ENCODE measurements around the gene CEMIP. TPM values are rescaled to one million over a fixed set of nuclear protein-coding genes. Genes with fewer than 3 reads are reported as not detected.

Gene CEMIP
- total and polyA plus RNA-seq, 2 of the 13 experiments (the other 11 are each of a cell fraction or from before 2014, with no cell fraction given), result 4.3 to 28.5 TPM

DNA sequence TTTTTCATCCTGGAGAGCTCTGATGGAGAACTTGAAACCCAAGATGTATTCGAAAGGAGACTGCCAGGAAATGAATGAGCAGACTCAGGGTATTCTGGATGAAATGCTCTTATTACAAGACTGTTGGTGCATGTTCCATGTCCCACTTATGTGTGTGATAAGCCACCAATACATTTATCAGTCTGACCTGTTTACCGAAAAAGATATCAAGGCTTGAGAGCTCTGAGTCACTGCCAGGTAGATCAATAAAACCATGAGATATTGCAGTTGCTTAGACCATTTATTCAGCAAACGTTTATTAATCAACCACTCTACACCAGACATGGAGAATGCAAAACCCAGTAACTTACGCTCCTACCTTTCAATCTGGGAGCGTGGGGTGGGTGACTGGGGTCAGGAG is 17.2 kb downstream of the CEMIP start (continued):
- TF ChIP-seq, protein P1, sequence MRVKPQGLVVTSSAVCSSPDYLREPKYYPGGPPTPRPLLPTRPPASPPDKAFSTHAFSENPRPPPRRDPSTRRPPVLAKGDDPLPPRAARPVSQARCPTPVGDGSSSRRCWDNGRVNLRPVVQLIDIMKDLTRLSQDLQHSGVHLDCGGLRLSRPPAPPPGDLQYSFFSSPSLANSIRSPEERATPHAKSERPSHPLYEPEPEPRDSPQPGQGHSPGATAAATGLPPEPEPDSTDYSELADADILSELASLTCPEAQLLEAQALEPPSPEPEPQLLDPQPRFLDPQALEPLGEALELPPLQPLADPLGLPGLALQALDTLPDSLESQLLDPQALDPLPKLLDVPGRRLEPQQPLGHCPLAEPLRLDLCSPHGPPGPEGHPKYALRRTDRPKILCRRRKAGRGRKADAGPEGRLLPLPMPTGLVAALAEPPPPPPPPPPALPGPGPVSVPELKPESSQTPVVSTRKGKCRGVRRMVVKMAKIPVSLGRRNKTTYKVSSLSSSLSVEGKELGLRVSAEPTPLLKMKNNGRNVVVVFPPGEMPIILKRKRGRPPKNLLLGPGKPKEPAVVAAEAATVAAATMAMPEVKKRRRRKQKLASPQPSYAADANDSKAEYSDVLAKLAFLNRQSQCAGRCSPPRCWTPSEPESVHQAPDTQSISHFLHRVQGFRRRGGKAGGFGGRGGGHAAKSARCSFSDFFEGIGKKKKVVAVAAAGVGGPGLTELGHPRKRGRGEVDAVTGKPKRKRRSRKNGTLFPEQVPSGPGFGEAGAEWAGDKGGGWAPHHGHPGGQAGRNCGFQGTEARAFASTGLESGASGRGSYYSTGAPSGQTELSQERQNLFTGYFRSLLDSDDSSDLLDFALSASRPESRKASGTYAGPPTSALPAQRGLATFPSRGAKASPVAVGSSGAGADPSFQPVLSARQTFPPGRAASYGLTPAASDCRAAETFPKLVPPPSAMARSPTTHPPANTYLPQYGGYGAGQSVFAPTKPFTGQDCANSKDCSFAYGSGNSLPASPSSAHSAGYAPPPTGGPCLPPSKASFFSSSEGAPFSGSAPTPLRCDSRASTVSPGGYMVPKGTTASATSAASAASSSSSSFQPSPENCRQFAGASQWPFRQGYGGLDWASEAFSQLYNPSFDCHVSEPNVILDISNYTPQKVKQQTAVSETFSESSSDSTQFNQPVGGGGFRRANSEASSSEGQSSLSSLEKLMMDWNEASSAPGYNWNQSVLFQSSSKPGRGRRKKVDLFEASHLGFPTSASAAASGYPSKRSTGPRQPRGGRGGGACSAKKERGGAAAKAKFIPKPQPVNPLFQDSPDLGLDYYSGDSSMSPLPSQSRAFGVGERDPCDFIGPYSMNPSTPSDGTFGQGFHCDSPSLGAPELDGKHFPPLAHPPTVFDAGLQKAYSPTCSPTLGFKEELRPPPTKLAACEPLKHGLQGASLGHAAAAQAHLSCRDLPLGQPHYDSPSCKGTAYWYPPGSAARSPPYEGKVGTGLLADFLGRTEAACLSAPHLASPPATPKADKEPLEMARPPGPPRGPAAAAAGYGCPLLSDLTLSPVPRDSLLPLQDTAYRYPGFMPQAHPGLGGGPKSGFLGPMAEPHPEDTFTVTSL (CRISPR knock-in tag; IDR thresholded peaks at IDR 0.05; ENCODE audit: borderline replicate concordance), result no peak
- TF ChIP-seq AKAP8 (CRISPR knock-in tag; IDR thresholded peaks at IDR 0.05), result no peak
- TF ChIP-seq ZKSCAN1 (IDR thresholded peaks at IDR 0.05; ENCODE audit: low read length), result no peak

DNA sequence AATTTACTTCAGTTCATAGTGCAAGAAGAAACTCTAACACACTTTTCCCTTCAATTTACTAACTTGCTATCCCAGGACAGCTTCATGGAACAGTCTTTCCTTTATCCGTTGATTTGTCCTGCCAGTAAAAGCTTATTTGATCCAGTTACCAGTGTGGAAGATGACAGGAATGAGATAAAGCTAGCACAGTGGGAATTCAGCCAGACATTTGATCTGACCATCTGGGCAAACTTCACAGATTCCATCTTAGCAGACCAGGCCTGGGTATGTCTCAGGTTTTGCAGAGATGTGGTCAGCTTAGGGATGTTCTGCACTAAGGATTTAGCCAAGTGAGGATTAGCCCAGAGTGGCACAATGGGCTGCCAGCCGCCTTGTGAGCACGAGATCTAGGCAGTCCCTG is 19.7 kb downstream of the CEMIP start:
- BruUV-seq (replicated peaks), result no TSS peak
- H3K79me2 ChIP-seq (ENCODE audit: insufficient read depth, low read length), result no peaks in the 10 kb centered on the region
- POLR2A ChIA-PET, result no interaction called here
- no peak overlapping the region for H3K27ac ChIP-seq (ENCODE audit: extremely low read length, insufficient read depth, low read length)
- peaks cover 6% of the 10 kb centered on the region for H3K4me1 ChIP-seq (ENCODE audit: insufficient read depth, low read length)
- no peak overlapping the region for H3K9ac ChIP-seq (ENCODE audit: insufficient read depth, low read depth, low read length)
- H4K20me1 ChIP-seq (ENCODE audit: insufficient read depth, low read length), result no peaks in the 10 kb centered on the region
- in situ Hi-C loops (cut with HindIII; ENCODE audit: extremely low pct_ligation_motif_present, low pct_unique_long_range_greater_than_20kb), result no loop called here
- DNase-seq (ENCODE audit: low spot score) (no peak), ATAC-seq (no peak), FAIRE-seq (no peak)
- H3K36me3 ChIP-seq (replicated peaks in 1 of 2; ENCODE audit: control insufficient read depth in 1 of 2, insufficient read depth in 2 of 2, low read length in 2 of 2), result peaks cover 14 to 60% of the 10 kb centered on the region in 2 experiments
- no peaks in the 10 kb centered on the region for H3K27me3 ChIP-seq (ENCODE audit: control insufficient read depth in 1 of 2, insufficient read depth in 2 of 2, low read length in 2 of 2)
- intact Hi-C loops (cut with micrococcal nuclease; ENCODE audit: unreplicated experiment), result no loop called here
- no peak overlapping the region for H3K4me3 ChIP-seq (replicated peaks in 1 of 3; ENCODE audit: insufficient read depth in 1 of 3, low read depth in 2 of 3, low read length in 3 of 3)
- H3K4me2 ChIP-seq (ENCODE audit: low read depth, low read length), result no peak overlapping the region
- CTCF ChIA-PET (ENCODE audit: low intra/inter-chr PET ratio, low total read pairs), result no interaction called here
- no peak overlapping the region for H2AFZ ChIP-seq (ENCODE audit: low read length)
- 92% methylated on average over 3 of the region's 3 CpGs for WGBS (ENCODE audit: low lambda C conversion rate)
- H3K9me3 ChIP-seq (ENCODE audit: low read length), result no peaks in the 10 kb centered on the region
- no peak for TF ChIP-seq ZNF251 (CRISPR knock-in tag; IDR thresholded peaks at IDR 0.05)
- TF ChIP-seq, protein P2, sequence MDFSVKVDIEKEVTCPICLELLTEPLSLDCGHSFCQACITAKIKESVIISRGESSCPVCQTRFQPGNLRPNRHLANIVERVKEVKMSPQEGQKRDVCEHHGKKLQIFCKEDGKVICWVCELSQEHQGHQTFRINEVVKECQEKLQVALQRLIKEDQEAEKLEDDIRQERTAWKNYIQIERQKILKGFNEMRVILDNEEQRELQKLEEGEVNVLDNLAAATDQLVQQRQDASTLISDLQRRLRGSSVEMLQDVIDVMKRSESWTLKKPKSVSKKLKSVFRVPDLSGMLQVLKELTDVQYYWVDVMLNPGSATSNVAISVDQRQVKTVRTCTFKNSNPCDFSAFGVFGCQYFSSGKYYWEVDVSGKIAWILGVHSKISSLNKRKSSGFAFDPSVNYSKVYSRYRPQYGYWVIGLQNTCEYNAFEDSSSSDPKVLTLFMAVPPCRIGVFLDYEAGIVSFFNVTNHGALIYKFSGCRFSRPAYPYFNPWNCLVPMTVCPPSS (IDR thresholded peaks at IDR 0.05), result no peak
- TF ChIP-seq, protein P3, sequence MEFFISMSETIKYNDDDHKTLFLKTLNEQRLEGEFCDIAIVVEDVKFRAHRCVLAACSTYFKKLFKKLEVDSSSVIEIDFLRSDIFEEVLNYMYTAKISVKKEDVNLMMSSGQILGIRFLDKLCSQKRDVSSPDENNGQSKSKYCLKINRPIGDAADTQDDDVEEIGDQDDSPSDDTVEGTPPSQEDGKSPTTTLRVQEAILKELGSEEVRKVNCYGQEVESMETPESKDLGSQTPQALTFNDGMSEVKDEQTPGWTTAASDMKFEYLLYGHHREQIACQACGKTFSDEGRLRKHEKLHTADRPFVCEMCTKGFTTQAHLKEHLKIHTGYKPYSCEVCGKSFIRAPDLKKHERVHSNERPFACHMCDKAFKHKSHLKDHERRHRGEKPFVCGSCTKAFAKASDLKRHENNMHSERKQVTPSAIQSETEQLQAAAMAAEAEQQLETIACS (CRISPR knock-in tag; IDR thresholded peaks at IDR 0.05), result no peak
- no peak for TF ChIP-seq RCOR2 (CRISPR knock-in tag; IDR thresholded peaks at IDR 0.05)
- TF ChIP-seq SIX1 (CRISPR knock-in tag; IDR thresholded peaks at IDR 0.05; ENCODE audit: borderline replicate concordance), result no peak
- TF ChIP-seq, protein P4, sequence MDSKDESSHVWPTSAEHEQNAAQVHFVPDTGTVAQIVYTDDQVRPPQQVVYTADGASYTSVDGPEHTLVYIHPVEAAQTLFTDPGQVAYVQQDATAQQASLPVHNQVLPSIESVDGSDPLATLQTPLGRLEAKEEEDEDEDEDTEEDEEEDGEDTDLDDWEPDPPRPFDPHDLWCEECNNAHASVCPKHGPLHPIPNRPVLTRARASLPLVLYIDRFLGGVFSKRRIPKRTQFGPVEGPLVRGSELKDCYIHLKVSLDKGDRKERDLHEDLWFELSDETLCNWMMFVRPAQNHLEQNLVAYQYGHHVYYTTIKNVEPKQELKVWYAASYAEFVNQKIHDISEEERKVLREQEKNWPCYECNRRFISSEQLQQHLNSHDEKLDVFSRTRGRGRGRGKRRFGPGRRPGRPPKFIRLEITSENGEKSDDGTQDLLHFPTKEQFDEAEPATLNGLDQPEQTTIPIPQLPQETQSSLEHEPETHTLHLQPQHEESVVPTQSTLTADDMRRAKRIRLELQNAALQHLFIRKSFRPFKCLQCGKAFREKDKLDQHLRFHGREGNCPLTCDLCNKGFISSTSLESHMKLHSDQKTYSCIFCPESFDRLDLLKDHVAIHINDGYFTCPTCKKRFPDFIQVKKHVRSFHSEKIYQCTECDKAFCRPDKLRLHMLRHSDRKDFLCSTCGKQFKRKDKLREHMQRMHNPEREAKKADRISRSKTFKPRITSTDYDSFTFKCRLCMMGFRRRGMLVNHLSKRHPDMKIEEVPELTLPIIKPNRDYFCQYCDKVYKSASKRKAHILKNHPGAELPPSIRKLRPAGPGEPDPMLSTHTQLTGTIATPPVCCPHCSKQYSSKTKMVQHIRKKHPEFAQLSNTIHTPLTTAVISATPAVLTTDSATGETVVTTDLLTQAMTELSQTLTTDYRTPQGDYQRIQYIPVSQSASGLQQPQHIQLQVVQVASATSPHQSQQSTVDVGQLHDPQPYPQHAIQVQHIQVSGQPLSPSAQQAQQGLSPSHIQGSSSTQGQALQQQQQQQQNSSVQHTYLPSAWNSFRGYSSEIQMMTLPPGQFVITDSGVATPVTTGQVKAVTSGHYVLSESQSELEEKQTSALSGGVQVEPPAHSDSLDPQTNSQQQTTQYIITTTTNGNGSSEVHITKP (CRISPR knock-in tag; IDR thresholded peaks at IDR 0.05; ENCODE audit: low read depth), result no peak
- no peak for TF ChIP-seq KAT8 (CRISPR knock-in tag; IDR thresholded peaks at IDR 0.05)
- TF ChIP-seq, protein P5, sequence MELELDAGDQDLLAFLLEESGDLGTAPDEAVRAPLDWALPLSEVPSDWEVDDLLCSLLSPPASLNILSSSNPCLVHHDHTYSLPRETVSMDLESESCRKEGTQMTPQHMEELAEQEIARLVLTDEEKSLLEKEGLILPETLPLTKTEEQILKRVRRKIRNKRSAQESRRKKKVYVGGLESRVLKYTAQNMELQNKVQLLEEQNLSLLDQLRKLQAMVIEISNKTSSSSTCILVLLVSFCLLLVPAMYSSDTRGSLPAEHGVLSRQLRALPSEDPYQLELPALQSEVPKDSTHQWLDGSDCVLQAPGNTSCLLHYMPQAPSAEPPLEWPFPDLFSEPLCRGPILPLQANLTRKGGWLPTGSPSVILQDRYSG (CRISPR knock-in tag; IDR thresholded peaks at IDR 0.05), result no peak
